Mucosa of stomach (tissue), 1 donor: Measurements from ENCODE around the gene ANO9.
"Not testable (repeated sequence)": the region's sequence is repeated elsewhere in the genome, so short reads cannot be mapped to it uniquely, and the experiment has no call there.

Experiments used
- H3K27me3 ChIP-seq: one replicate; pipeline ENCODE4 v1.7.0; 2013; ENCODE audit warnings: mild to moderate bottlenecking, low read length; ENCODE audit not compliant: control insufficient read depth, insufficient read depth
- H3K36me3 ChIP-seq: one replicate; pipeline ENCODE4 v1.7.0; 2013; ENCODE audit warnings: low read length; ENCODE audit not compliant: control insufficient read depth, insufficient read depth
- H3K4me1 ChIP-seq: one replicate; pipeline ENCODE4 v1.7.0; 2013; ENCODE audit warnings: mild to moderate bottlenecking, low read length; ENCODE audit not compliant: control insufficient read depth, insufficient read depth
- H3K4me3 ChIP-seq: one replicate; pipeline ENCODE4 v1.7.0; 2013; ENCODE audit warnings: low read length
- H3K9ac ChIP-seq: one replicate; pipeline ENCODE4 v1.7.0; 2013; ENCODE audit warnings: mild to moderate bottlenecking, low read length, moderate library complexity
- H3K9me3 ChIP-seq: one replicate; pipeline ENCODE4 v1.7.0; 2013; ENCODE audit warnings: mild to moderate bottlenecking, low read length, moderate library complexity; ENCODE audit not compliant: control insufficient read depth
- donor health status: Pancreatic carcinoma.

ANO9 gene

GRCh38 chr11:477052-477715 is 35.4 kb upstream of the ANO9 start:
- no peaks in the 10 kb centered on the region for H3K4me1 ChIP-seq
- H3K9ac ChIP-seq, result no peak overlapping the region
- H3K36me3 ChIP-seq, result no peaks in the 10 kb centered on the region
- no peaks in the 10 kb centered on the region for H3K9me3 ChIP-seq
- no peaks in the 10 kb centered on the region for H3K27me3 ChIP-seq
- H3K4me3 ChIP-seq, result no peak overlapping the region

DNA sequence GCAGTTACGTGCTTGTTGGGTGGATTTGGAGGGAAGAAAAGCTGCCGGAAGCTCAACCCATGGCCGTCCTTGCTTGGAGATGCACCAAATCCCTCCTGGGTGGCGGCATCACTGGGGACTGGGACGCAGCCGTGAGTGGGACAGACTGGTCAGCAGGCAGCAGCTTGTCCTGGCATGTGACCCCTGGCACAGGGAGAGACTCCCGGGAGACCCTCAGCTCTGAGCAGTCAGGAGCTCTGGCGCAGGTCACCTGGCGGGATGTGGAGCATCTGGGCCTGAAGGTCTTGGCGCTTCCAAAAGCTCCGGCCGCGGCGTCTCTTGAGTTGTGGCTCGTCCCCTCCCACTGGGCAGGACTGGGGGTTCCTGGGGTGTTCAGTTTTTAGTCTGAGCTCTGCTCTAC is 34.6 kb upstream of the ANO9 start:
- Histone ChIP-seq H3K27me3 (no peaks in the 10 kb centered on the region), H3K4me3 (no peak overlapping the region), H3K36me3 (no peaks in the 10 kb centered on the region), H3K4me1 (no peaks in the 10 kb centered on the region), H3K9ac (no peak overlapping the region), H3K9me3 (no peaks in the 10 kb centered on the region)

- no peaks in the 10 kb centered on the region for H3K9me3 ChIP-seq
These were observed 34.1 kb upstream of the ANO9 start for GRCh38 chr11:475941-476340.

GRCh38 chr11:474914-475506 is 33.2 kb upstream of the ANO9 start:
- Histone ChIP-seq H3K36me3 (no peaks in the 10 kb centered on the region), H3K4me3 (no peak overlapping the region), H3K9ac (no peak overlapping the region), H3K4me1 (peaks cover 3% of the 10 kb centered on the region), H3K9me3 (no peaks in the 10 kb centered on the region), H3K27me3 (no peaks in the 10 kb centered on the region)

More at GRCh38 chr11:475941-476340, 34.1 kb upstream of the ANO9 start:
- H3K9ac ChIP-seq, result no peak overlapping the region
- H3K4me3 ChIP-seq, result no peak overlapping the region
- no peaks in the 10 kb centered on the region for H3K36me3 ChIP-seq
- no peaks in the 10 kb centered on the region for H3K4me1 ChIP-seq
- no peaks in the 10 kb centered on the region for H3K27me3 ChIP-seq

GRCh38 chr11:473962-474785 is 32.4 kb upstream of the ANO9 start:
- Histone ChIP-seq H3K9me3 (no peaks in the 10 kb centered on the region), H3K36me3 (no peaks in the 10 kb centered on the region), H3K27me3 (no peaks in the 10 kb centered on the region), H3K4me3 (no peak overlapping the region), H3K9ac (no peak overlapping the region), H3K4me1 (peaks cover 10% of the 10 kb centered on the region)

- Histone ChIP-seq H3K9ac (no peak overlapping the region), H3K4me1 (peaks cover 10% of the 10 kb centered on the region), H3K4me3 (no peak overlapping the region), H3K27me3 (no peaks in the 10 kb centered on the region), H3K36me3 (no peaks in the 10 kb centered on the region), H3K9me3 (no peaks in the 10 kb centered on the region)
These were observed 31.6 kb upstream of the ANO9 start for GRCh38 chr11:473415-473814.

GRCh38 chr11:472816-473215 is 31.0 kb upstream of the ANO9 start:
- Histone ChIP-seq H3K9me3 (no peaks in the 10 kb centered on the region), H3K4me3 (no peak overlapping the region), H3K36me3 (no peaks in the 10 kb centered on the region), H3K4me1 (peaks cover 10% of the 10 kb centered on the region), H3K9ac (no peak overlapping the region), H3K27me3 (no peaks in the 10 kb centered on the region)

DNA sequence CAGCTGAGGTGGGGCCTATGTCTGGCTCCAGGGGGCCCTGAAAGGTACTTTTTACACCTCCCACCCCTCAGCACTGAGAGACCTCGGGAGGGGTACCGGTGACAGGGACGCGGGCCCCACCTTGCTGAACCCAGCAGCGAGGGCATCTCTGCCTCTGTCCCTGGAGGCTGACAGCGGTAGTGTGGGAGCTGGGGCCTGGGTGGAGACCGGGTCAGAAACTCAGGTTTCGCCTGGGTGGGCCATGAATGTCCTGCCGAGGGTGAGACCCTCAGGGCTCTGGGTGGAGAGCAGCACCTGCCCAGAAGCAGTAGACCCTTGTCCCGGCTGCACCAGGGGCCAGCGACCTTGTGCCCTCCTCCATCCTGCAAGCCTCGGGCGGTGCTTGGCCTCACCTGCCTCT is 30.5 kb upstream of the ANO9 start:
- Histone ChIP-seq H3K36me3 (no peaks in the 10 kb centered on the region), H3K4me3 (no peak overlapping the region), H3K9me3 (no peaks in the 10 kb centered on the region), H3K27me3 (no peaks in the 10 kb centered on the region), H3K9ac (no peak overlapping the region), H3K4me1 (peaks cover 10% of the 10 kb centered on the region)

DNA sequence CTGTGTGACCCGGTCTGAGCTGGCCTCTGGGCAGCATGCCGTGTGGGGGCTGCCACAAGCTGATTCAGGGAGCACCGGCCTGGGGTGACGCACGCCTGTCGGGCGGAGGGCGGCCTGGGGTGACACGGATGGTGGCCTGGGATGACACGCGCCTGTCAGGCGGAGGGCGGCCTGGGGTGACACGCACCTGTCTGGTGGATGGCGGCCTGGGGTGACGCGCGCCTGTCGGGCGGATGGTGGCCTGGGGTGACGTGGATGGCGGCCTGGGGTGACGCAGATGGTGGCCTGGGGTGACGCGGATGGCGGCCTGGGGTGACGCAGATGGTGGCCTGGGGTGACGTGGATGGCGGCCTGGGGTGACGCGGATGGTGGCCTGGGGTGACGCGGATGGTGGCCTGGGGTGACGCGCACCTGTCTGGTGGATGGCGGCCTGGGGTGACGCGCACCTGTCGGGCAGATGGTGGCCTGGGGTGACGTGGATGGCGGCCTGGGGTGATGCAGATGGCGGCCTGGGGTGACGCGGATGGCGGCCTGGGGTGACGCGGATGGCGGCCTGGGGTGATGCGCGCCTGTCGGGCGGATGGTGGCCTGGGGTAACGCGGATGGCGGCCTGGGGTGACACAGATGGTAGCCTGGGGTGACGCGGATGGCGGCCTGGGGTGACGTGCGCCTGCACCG is 29.8 kb upstream of the ANO9 start:
- Histone ChIP-seq H3K9ac (no peak overlapping the region), H3K4me3 (no peak overlapping the region), H3K4me1 (peaks cover 10% of the 10 kb centered on the region), H3K36me3 (no peaks in the 10 kb centered on the region), H3K27me3 (no peaks in the 10 kb centered on the region), H3K9me3 (no peaks in the 10 kb centered on the region)

GRCh38 chr11:469684-470560 is 28.1 kb upstream of the ANO9 start:
- peak overlapping the region; percentile 65 for H3K9ac ChIP-seq
- H3K9me3 ChIP-seq, result no peaks in the 10 kb centered on the region
- H3K4me3 ChIP-seq, result no peak overlapping the region
- H3K27me3 ChIP-seq, result no peaks in the 10 kb centered on the region
- H3K4me1 ChIP-seq, result peaks cover 10% of the 10 kb centered on the region
- H3K36me3 ChIP-seq, result no peaks in the 10 kb centered on the region

- H3K9me3 ChIP-seq, H3K4me3 ChIP-seq: not testable (repeated sequence)
- H3K9ac ChIP-seq, result peak overlapping the region; percentile 65
These were observed 27.3 kb upstream of the ANO9 start for GRCh38 chr11:469026-469683.

More at GRCh38 chr11:469026-469683, 27.3 kb upstream of the ANO9 start:
- H3K36me3 ChIP-seq, H3K4me1 ChIP-seq, H3K27me3 ChIP-seq: not testable (repeated sequence)
